ENCODE measurements around the gene RPL18A. TPM values are rescaled to one million over a fixed set of nuclear protein-coding genes. Genes with fewer than 3 reads are reported as not detected.

Gene RPL18A
- total and polyA plus RNA-seq, 10 of the 15 experiments (the other 5 are each of a cell fraction or from before 2014, with no cell fraction given), result 1,181 to 3,774 (median 2,300) TPM

DNA sequence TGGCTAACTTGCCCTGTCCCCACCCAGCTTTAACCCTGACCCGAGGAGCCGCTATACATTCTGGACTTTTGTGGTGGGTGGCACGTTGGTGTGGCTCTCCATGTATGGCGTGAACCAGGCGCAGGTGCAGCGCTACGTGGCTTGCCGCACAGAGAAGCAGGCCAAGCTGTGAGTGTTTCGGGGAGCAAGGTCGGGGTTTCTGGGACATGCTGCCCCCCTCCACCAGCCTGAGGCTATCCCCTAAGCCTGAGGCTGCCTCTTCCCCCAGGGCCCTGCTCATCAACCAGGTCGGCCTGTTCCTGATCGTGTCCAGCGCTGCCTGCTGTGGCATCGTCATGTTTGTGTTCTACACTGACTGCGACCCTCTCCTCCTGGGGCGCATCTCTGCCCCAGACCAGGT is 18.0 kb downstream of the RPL18A start:
- no peak for FAIRE-seq
- intact Hi-C loops (cut with micrococcal nuclease; ENCODE audit: unreplicated experiment), result no loop called here
- CTCF ChIA-PET, result no interaction called here
- no peak for ATAC-seq
- SMC1A ChIA-PET (ENCODE audit: uncharacterized antibody, unreplicated experiment), result no interaction called here
- no peaks in the 10 kb centered on the region for H3K36me3 ChIP-seq (ENCODE audit: control insufficient read depth in 2 of 2, insufficient read depth in 2 of 2, low read length in 1 of 2)
- no peak overlapping the region for H3K4me2 ChIP-seq (ENCODE audit: control insufficient read depth, insufficient read depth)
- TF ChIP-seq CREB1 (IDR thresholded peaks at IDR 0.05; ENCODE audit: low read depth) (no peak), RAD51 (IDR thresholded peaks at IDR 0.05) (no peak), CHD4 (IDR thresholded peaks at IDR 0.05) (no peak), HDGF (IDR thresholded peaks at IDR 0.05) (no peak), NFYB (IDR thresholded peaks at IDR 0.05; ENCODE audit: insufficient read depth, low read depth, low read length) (no peak), SREBF1 (IDR thresholded peaks at IDR 0.05; ENCODE audit: low read length) (no peak), ZNF274 (IDR thresholded peaks at IDR 0.05; ENCODE audit: insufficient read depth, insufficient read length) (no peak)
- H3K4me3 ChIP-seq, result no peak overlapping the region
- DNase-seq (ENCODE audit: low read depth, low spot score), result no peak
- POLR2A ChIA-PET, result no interaction called here
- in situ Hi-C loops (cut with MboI), result no loop called here
- no TSS peak for BruUV-seq (replicated peaks)
- H4K20me1 ChIP-seq (ENCODE audit: control insufficient read depth, insufficient read depth), result no peaks in the 10 kb centered on the region
- 74% methylated on average over 16 of the region's 16 CpGs for WGBS (ENCODE audit: insufficient coverage, insufficient replicate concordance, low lambda C conversion rate, missing lambda C conversion rate)
- H3K27ac ChIP-seq (ENCODE audit: control insufficient read depth, insufficient read depth), result no peak overlapping the region
- no peak overlapping the region for H2AFZ ChIP-seq (ENCODE audit: control insufficient read depth, low read depth, low read length)
- RAD21 ChIA-PET (ENCODE audit: unreplicated experiment), result no interaction called here
- no peaks in the 10 kb centered on the region for H3K79me2 ChIP-seq (ENCODE audit: control insufficient read depth, insufficient read depth, low read length)
- peaks cover 3% of the 10 kb centered on the region for H3K4me1 ChIP-seq (ENCODE audit: control insufficient read depth, insufficient read depth, low read length)
- peaks cover 0 to 3% of the 10 kb centered on the region in 2 experiments; a peak in 3 of 4 replicates for H3K27me3 ChIP-seq (replicated peaks in 1 of 2; ENCODE audit: control insufficient read depth in 2 of 2, insufficient read depth in 2 of 2, low read length in 1 of 2)
- no peaks in the 10 kb centered on the region for H3K9me3 ChIP-seq (replicated peaks; ENCODE audit: control insufficient read depth, insufficient read depth, low read length)
- no peak overlapping the region for H3K9ac ChIP-seq (ENCODE audit: control insufficient read depth, insufficient read depth, low read length)

DNA sequence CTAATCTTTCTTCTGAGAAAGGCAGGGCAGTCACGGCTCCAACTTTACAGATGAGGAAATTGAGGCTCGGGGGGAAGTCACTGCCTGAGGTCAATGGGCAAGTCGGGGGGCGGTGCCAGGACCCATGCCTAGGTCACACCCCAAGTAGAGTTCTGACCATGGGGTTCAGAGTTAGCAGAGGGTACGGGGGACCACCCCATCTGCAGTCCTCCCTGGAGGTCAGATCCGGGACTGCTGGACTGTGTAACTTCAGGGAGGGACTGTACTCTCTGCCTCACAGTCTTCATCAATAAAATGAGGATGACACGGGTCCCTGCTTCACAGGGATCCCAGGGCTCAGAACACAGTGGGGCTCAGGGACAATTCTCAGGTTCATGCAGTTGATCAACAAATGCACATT is 19.8 kb downstream of the RPL18A start:
- intact Hi-C loops (cut with micrococcal nuclease; ENCODE audit: unreplicated experiment) (no loop called here), in situ Hi-C loops (cut with MboI) (no loop called here)
- TF ChIP-seq SREBF1 (IDR thresholded peaks at IDR 0.05; ENCODE audit: low read length) (no peak), ZNF217 (IDR thresholded peaks at IDR 0.05) (no peak), SUZ12 (IDR thresholded peaks at IDR 0.05; ENCODE audit: unreplicated experiment) (no peak), RAD21 (IDR thresholded peaks at IDR 0.05; ENCODE audit: insufficient read depth, low read depth, low read length) (no peak), HDAC6 (IDR thresholded peaks at IDR 0.05; ENCODE audit: unreplicated experiment) (no peak), CHD2 (IDR thresholded peaks at IDR 0.05; ENCODE audit: borderline replicate concordance, low read depth, low read length) (no peak), EGR1 (IDR thresholded peaks at IDR 0.05; ENCODE audit: borderline replicate concordance in 1 of 2, low read depth in 2 of 2, low read length in 2 of 2) (no peak), SMAD5 (IDR thresholded peaks at IDR 0.05; ENCODE audit: low read depth) (no peak)
- TF ChIP-seq, protein P1, sequence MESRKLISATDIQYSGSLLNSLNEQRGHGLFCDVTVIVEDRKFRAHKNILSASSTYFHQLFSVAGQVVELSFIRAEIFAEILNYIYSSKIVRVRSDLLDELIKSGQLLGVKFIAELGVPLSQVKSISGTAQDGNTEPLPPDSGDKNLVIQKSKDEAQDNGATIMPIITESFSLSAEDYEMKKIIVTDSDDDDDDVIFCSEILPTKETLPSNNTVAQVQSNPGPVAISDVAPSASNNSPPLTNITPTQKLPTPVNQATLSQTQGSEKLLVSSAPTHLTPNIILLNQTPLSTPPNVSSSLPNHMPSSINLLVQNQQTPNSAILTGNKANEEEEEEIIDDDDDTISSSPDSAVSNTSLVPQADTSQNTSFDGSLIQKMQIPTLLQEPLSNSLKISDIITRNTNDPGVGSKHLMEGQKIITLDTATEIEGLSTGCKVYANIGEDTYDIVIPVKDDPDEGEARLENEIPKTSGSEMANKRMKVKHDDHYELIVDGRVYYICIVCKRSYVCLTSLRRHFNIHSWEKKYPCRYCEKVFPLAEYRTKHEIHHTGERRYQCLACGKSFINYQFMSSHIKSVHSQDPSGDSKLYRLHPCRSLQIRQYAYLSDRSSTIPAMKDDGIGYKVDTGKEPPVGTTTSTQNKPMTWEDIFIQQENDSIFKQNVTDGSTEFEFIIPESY (IDR thresholded peaks at IDR 0.05), result no peak
- TF ChIP-seq, protein P2, sequence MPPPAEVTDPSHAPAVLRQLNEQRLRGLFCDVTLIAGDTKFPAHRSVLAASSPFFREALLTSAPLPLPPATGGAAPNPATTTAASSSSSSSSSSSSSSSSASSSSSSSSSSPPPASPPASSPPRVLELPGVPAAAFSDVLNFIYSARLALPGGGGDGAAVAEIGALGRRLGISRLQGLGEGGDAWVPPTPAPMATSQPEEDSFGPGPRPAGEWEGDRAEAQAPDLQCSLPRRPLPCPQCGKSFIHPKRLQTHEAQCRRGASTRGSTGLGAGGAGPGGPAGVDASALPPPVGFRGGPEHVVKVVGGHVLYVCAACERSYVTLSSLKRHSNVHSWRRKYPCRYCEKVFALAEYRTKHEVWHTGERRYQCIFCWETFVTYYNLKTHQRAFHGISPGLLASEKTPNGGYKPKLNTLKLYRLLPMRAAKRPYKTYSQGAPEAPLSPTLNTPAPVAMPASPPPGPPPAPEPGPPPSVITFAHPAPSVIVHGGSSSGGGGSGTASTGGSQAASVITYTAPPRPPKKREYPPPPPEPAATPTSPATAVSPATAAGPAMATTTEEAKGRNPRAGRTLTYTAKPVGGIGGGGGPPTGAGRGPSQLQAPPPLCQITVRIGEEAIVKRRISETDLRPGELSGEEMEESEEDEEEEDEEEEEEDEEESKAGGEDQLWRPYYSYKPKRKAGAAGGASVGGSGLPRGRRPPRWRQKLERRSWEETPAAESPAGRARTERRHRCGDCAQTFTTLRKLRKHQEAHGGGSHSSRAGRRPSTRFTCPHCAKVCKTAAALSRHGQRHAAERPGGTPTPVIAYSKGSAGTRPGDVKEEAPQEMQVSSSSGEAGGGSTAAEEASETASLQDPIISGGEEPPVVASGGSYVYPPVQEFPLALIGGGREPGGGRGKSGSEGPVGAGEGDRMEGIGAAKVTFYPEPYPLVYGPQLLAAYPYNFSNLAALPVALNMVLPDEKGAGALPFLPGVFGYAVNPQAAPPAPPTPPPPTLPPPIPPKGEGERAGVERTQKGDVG (CRISPR knock-in tag; IDR thresholded peaks at IDR 0.05), result no peak
- WGBS (ENCODE audit: insufficient coverage, insufficient replicate concordance, low lambda C conversion rate, missing lambda C conversion rate), result 40% methylated on average over 7 of the region's 7 CpGs
- H3K36me3 ChIP-seq (ENCODE audit: control insufficient read depth in 2 of 2, insufficient read depth in 2 of 2, low read length in 1 of 2), result no peaks in the 10 kb centered on the region
- no peak for ATAC-seq
- CTCF ChIA-PET, result no interaction called here
- BruUV-seq (replicated peaks), result no TSS peak
- RAD21 ChIA-PET (ENCODE audit: unreplicated experiment), result no interaction called here
- no peaks in the 10 kb centered on the region; a peak in 1 of 4 replicates for H3K27me3 ChIP-seq (replicated peaks in 1 of 2; ENCODE audit: control insufficient read depth in 2 of 2, insufficient read depth in 2 of 2, low read length in 1 of 2)
- H3K4me3 ChIP-seq, result no peak overlapping the region
- H3K4me1 ChIP-seq (ENCODE audit: control insufficient read depth, insufficient read depth, low read length), result peaks cover 8% of the 10 kb centered on the region
- no peaks in the 10 kb centered on the region for H3K9me3 ChIP-seq (replicated peaks; ENCODE audit: control insufficient read depth, insufficient read depth, low read length)
- no peak overlapping the region for H2AFZ ChIP-seq (ENCODE audit: control insufficient read depth, low read depth, low read length)
- no peak for DNase-seq (ENCODE audit: low read depth, low spot score)
- no peaks in the 10 kb centered on the region for H3K79me2 ChIP-seq (ENCODE audit: control insufficient read depth, insufficient read depth, low read length)
- no peak overlapping the region for H3K27ac ChIP-seq (ENCODE audit: control insufficient read depth, insufficient read depth)
- no peak overlapping the region for H3K9ac ChIP-seq (ENCODE audit: control insufficient read depth, insufficient read depth, low read length)
- H3K4me2 ChIP-seq (ENCODE audit: control insufficient read depth, insufficient read depth), result no peak overlapping the region
- SMC1A ChIA-PET (ENCODE audit: uncharacterized antibody, unreplicated experiment), result no interaction called here
- H4K20me1 ChIP-seq (ENCODE audit: control insufficient read depth, insufficient read depth), result no peaks in the 10 kb centered on the region
- FAIRE-seq, result no peak
- POLR2A ChIA-PET, result no interaction called here
